Fibroblast of pulmonary artery (primary cell): ENCODE results near the gene STK4.
"Not testable (repeated sequence)": the region's sequence is repeated elsewhere in the genome, so short reads cannot be mapped to it uniquely, and the experiment has no call there.

ENCODE experiments used
- DNase-seq: peaks from one replicate; pipeline ENCODE4 v3.0.0-alpha.2; 2010; ENCODE audit warnings: low read depth
- H3K4me3 ChIP-seq: replicated peaks from 2 replicates; pipeline ENCODE4 v1.5.1; 2011; ENCODE audit warnings: low read depth, mild to moderate bottlenecking, control low read depth, low read length, moderate library complexity
- TF ChIP-seq, protein P1 (sequence below): IDR thresholded peaks from 2 replicates; pipeline ENCODE4 v1.5.1; 2011; ENCODE audit warnings: mild to moderate bottlenecking, control low read depth, low read length, inconsistent platforms; ENCODE audit errors: missing control alignments

STK4 gene

DNA sequence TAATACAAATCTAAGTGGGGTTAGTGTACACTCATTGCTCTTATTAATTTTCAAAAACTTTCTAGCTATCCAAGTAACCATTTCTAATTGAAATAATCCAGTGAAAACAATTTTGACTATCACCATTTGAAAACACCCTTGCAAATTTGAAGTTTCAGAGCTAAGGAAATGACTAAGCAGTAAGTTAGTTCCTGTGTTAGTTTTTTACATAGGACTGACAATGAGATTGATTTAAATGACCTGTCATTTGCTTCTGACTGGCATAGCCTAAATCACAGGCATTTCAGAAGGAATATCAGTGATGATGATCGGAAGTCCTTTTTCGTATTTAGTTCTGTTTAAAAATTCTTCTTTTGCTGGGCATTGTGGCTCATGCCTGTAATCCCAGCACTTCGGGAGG, 27.0 kb downstream of the STK4 start:
- TF ChIP-seq, protein P1, sequence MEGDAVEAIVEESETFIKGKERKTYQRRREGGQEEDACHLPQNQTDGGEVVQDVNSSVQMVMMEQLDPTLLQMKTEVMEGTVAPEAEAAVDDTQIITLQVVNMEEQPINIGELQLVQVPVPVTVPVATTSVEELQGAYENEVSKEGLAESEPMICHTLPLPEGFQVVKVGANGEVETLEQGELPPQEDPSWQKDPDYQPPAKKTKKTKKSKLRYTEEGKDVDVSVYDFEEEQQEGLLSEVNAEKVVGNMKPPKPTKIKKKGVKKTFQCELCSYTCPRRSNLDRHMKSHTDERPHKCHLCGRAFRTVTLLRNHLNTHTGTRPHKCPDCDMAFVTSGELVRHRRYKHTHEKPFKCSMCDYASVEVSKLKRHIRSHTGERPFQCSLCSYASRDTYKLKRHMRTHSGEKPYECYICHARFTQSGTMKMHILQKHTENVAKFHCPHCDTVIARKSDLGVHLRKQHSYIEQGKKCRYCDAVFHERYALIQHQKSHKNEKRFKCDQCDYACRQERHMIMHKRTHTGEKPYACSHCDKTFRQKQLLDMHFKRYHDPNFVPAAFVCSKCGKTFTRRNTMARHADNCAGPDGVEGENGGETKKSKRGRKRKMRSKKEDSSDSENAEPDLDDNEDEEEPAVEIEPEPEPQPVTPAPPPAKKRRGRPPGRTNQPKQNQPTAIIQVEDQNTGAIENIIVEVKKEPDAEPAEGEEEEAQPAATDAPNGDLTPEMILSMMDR: no peak
- H3K4me3 ChIP-seq: no peak overlapping the region
- peak; percentile 36 for DNase-seq

DNA sequence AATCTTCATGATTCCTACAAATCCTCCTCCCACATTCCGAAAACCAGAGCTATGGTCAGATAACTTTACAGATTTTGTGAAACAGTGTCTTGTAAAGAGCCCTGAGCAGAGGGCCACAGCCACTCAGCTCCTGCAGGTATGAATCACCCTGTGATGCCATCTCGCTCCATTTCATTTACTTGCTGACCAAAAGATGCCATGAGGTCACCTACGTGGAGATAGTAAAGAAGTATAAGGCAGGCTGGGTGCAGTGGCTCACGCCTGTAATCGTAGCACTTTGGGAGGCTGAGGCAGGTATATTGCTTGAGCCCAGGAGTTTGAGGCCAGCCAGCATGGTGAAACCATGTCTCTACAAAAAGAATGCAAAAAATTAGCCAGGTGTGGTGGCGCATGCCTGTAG, 30.9 kb downstream of the STK4 start:
- no peak overlapping the region for H3K4me3 ChIP-seq
- DNase-seq: no peak
- TF ChIP-seq, protein P1: no peak

DNA sequence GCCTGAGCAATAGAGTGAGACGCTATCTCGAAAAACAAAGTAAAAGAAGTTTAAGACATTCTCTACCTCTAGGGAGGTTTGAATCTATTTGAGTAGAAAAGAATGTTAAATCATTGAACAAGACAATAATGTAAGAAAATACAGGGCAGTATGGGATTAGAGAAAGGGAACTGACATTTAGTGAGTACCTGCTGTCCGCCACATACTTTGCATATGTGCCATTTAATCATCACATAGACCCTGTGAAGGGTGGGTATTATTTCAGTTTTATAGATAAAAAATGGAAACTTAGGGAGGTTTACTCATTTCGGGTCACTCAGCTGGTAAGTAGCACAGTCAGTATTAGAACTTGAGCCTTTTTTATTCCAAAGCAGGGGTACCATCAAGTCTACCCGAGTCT, 31.4 kb downstream of the STK4 start:
- TF ChIP-seq, protein P1: no peak
- no peak for DNase-seq
- H3K4me3 ChIP-seq: no peak overlapping the region

DNA sequence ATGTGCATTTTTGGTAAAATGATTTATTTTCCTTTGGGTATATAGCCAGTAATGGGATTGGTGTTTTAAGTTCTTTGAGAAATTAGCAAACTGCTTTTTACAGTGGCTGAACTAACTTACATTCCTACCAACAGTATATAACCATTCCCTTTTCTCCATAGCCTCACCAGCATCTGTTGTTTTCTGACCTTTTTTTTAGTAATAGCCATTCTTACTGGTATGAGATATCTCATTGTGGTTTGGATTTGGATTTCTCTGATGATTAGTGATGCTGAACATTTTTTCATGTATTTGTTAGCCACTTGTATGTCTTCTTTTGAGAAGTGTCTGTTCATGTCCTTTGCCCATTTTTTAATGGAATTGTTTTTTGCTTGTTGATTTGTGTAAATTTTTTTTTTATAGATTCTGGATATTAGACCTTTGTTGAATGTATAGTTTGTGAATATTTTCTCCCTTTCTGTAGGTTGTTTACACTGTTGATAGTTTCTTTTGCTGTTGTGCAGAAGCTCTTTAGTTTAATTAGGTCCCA, 42.3 kb downstream of the STK4 start:
- DNase-seq: no peak
- H3K4me3 ChIP-seq: no peak overlapping the region
- TF ChIP-seq, protein P1: no peak

DNA sequence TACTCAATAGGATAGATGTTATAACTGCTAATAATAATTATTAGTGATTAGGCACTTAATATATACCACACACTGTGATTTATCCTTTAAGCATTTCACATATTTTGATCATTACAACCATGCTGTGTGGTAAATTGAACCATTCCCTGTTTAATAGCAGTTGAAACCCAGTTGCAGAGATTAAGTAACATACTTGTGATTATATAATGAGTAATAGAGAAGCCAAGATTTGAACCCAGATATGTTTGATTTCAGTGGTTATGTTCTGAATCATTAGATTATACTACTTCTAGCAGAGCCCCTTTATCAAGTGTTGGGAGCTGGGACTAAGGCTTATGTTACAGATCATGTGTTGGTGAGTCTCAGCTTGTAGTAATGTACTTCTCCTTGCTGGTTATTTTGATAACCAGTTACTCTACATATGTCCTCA, 44.1 kb downstream of the STK4 start:
- H3K4me3 ChIP-seq: no peak overlapping the region
- TF ChIP-seq, protein P1: no peak
- peak; percentile 23 for DNase-seq

DNA sequence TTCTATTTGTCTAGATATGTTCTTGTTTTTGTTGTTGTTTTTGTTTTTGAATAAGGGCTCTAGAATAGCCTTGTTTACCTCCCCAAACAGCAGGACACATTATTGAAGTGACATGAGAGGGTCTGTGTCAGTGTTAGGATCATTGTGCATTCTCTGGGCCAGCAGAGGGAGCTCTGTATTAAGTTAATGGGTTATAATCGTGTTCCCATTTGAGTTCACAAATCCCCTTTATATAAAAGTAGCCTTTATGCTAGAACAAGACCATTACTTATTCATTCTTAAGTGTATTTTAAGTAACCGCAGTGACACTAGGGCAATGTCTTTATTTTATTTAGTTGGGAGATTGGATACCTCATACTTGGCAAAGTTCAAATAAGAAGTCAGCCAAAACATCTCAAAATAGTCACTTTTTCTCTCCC, 44.8 kb downstream of the STK4 start:
- TF ChIP-seq, protein P1: peak; percentile 85
- DNase-seq: peak; percentile 83
- H3K4me3 ChIP-seq: no peak overlapping the region

DNA sequence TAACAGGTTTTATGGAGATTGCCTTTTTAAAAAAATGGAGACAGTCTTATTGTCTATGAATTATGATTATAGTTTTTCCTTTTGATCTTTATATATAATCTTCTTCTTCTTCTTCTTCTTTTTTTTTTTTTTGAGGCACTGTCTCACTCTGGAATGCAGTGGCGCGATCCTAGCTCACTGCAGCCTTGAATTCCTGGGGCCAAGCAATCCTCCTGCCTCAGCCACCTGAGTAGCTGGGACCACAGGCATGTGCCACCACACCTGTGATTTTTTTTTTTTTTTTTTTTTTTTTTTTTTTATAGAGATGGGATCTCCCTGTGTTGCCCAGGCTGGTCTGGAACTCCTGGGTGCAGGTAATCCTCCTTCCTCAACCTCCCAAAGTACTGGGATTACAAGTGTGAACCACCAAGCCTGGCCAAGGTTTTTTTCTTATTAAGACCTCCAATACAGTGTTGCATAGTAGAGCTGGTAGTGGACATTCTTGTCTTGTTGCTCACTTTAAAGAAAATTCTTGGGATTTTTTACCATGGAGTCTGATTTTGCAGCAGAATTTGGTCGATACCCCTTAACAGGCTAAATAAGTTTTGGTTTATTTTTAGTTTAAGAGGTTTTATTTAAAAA, 46.5 kb downstream of the STK4 start:
- TF ChIP-seq, protein P1: no peak
- DNase-seq: peak; percentile 67
- no peak overlapping the region for H3K4me3 ChIP-seq

DNA sequence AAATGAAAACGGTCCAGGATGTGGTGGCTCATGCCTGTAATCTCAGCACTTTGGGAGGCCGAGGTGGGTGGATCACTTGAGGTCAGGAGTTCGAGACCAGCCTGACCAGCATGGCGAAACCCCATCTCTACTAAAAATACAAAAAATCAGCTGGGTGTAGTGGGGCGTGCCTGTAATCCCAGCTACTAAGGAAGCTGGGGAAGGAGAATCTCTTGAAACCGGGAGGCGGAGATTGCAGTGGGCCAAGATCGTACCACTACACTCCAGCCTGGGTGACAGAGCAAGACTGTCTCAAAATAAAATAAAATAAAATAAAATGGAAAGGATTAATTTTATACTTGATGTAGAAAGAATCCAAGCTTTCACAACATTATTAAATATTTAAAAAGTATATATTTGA, 47.8 kb downstream of the STK4 start:
- not testable (repeated sequence) for H3K4me3 ChIP-seq, DNase-seq
